Pons (tissue), 1 donor: ENCODE results near the gene SPATA31D4.

Source experiments
- DNase-seq: peaks from one replicate; pipeline ENCODE4 v3.0.0-alpha.2; 2016; ENCODE audit warnings: low spot score

The SPATA31D4 gene

DNA sequence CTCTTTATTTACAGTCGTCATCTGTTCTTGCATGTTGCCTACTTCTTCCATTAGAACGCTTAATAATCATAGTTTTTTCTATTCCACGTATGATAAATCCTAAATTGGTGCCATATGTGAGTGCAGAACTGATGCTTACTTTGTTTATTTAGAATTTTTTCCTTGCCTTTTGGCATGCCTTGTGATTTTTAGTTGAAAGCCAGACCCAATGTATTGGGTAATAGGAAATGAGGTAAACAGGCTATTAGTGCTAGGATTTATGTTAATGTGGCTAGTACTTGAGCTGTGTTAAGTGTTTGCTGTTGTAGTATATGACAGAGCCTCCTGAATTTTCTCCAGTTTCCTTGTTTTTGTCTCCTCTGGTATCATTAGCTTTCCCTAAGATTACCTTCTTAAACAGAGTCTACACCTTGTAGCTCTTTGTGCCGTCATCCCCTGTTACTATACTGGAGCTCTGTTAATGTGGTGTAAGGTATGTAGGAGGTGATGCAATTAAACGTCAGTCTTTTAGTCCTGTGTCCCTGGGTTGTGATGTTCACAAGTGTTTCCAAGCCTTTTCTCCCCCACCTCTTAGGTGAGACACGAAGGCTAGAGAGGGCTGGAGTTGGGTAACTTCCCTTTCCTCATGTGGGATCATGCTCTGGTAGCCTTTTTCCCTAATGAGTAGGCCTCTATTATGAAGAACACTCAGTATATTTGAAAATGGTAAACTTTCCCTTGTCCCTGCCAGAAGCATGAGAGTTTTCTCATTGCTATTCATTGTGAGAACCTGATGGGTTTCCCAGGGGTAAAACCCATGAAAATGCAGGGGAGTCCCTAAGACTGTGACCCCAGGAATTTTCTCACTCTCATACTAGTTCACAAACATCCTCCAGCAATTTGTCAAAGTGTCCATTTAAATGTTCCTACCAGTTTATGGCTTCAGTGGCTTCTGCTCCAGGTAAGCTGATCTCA lies 36.3 kb downstream of the SPATA31D4 start:
- no peak for DNase-seq

DNA sequence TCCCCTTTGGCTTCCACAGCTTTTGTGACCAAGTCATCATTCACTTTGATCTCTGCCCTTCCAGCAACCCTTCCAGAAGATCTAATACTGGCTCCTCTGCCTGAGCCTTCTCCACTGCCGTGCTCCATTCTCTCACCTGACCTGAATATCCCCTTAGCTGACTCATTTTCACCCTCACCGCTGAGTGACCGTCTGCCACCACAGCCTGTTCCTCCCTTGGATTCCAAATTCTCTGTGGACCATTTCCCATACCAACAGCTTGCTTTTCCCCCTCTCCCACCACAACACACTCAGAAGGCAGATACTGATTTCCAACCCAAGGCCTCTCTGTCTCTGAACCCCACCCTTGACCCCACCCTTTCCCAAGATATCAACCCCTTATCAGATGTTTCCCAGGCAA lies 39.8 kb downstream of the SPATA31D4 start:
- DNase-seq = no peak

DNA sequence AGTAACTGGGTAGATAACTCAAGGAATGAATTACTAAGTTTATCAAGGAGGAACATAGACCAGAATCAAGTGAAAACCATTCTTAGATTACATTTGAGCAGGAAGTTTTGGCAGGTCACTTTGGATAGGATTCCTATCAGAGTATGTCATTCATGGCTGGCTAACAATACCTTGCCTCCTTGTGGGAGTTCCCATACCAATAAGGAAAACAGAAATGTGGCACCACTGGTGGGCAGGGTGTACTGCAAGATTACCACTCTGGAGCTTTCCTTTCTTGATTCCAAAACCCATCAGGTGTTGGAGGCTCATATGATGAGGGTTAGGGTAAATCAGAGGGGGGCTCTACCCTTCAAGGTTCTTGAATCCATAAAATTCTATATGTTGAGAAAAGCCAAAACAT lies 41.7 kb downstream of the SPATA31D4 start:
- no peak for DNase-seq

DNA sequence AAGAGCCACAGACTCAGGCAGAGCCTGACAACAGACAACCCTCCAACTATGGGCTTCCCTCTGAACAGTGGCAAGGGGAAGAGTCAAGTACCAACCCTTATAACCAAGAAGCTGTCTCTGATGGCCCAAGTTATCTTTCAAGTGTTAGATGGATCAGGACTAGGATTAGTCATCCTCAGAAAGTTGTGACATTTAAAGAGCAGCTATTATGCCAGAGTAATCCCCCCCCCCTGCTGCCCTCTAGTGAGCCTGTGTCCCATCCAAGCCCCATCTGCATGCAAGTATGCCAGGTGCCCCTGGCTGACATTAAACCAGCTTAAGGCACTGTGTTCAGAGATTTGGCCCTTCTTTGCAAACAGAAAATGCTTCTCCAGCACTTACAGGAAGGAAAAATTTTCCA lies 43.5 kb downstream of the SPATA31D4 start:
- DNase-seq = no peak

DNA sequence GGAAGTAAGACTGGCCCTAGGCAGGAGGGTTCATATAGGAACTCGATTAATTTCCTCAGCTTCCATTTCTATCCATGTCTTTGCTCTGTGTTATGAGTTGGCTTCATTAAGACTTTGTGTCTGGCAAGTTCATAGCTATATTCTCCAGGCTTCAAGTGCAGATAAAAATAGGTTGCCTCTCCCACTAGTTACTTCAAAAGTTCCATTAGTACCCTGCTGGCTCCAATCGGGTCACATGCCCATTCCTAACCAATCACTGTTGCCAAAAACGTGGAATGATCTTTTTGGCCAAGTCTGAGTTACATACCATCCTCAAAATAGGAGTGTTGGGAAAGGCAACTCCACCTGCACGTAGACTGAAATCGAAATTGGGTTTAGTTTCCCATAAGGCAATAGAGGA lies 46.5 kb downstream of the SPATA31D4 start:
- DNase-seq = no peak

DNA sequence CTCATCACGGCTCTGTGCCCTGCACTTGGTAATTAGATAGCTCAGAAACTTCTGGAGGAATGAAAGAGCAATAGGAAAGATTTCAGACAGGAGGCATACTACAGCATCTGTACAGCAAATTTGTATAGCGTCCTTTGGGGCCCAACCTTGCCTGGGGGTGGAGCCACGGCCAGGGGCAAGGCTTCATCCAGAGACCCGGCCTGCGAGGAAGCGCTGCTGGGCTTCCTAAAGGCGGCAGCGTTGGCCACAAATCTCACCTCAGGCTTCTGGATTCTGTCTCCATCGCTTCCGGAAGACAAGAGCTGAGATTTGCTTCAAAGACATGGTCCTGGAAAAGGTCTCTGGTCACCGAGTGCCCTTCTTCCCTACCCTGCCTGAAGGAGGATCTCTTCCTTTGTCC lies 48.1 kb downstream of the SPATA31D4 start:
- no peak for DNase-seq

DNA sequence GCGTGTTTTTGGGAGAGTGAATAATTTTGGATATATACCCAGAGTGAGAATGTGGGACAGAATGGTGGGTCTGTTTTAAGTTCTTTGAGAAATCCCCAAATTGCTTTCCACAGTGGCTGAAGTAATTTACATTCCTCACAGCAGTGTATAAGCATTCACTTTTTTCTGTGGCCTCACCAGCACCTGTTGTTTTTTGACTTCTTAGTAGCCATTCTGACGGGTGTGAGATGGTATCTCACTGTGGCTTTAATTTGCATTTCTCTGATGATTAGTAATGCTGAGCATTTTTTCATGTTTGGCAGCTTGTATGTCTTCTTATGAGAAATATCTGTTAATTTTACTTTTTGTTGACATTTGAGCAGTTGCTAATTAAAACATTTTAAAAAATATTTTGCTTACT lies 51.0 kb downstream of the SPATA31D4 start:
- DNase-seq = no peak

DNA sequence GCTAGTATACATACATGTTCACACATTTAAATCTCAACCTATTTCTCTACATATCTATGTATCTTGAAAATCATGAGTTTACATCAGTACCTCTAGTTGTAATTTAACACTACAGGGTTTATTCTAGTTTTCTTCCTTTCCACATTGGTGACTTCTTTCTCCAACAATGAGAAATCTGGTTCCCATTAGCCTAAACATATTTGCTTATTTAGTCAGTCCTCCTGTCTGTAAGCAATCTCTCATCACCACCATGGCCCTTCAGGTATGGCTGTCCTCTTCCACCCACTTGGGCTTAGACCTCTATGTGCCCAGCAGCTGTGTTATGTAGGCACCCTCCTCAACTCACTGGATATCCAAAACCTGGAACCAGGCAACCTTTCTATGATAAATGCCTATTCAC lies 52.3 kb downstream of the SPATA31D4 start:
- DNase-seq = no peak

DNA sequence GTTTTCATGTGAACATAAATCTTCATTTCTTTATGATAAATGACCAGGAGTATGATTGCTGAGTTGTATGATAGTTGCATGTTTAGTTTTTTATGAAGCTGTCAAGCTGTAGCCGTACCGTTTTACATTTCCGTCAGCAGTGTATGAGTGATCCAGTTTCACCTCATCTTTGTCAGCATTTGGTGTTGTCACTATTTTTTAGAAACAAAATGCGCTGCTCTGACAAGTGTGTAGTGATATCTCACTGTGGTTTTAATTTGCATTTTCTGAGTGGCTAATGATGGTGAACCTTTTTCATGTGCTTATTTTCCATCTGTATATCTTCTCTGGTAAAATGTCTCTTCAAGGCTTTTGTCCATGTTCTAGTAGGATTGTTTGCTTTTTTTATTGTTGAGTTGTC lies 53.7 kb downstream of the SPATA31D4 start:
- DNase-seq = no peak
